GM12891 (cell line): ENCODE data around the gene ACER2.

Experiments used
- POLR2A ChIP-seq: IDR thresholded peaks from 2 replicates; pipeline ENCODE4 v1.6.1; 2011; ENCODE audit warnings: low read depth, low read length, control low read depth
- SPI1 ChIP-seq: IDR thresholded peaks from 2 replicates; pipeline ENCODE4 v1.6.1; 2011; ENCODE audit warnings: low read depth, low read length, control low read depth
- TAF1 ChIP-seq: IDR thresholded peaks from 2 replicates; pipeline ENCODE4 v1.6.1; 2011; ENCODE audit warnings: low read depth, low read length, control low read depth

- TF ChIP-seq POLR2A (no peak), TAF1 (no peak), SPI1 (no peak)
Measured at GRCh38 chr9:19481971-19482404, 73.2 kb downstream of the ACER2 start.
